Fibroblast of lung (primary cell): ENCODE data around the gene OR6B1. TPM values are rescaled to one million over a fixed set of nuclear protein-coding genes. Genes with fewer than 3 reads are reported as not detected.

ENCODE experiments used
- DNase-seq, 2 donors: peaks; one replicate each; pipeline versions ENCODE4 v3.0.0 to v3.0.0-alpha.2; 2010; ENCODE audit warnings: low read depth in 2 of 2
- H2AFZ ChIP-seq: 2 replicates; pipeline ENCODE4 v1.5.1; 2012; ENCODE audit warnings: low read length, control low read depth, inconsistent platforms
- H3K27ac ChIP-seq: 2 replicates; pipeline ENCODE4 v1.5.1; 2011; ENCODE audit warnings: low read length, control low read depth; ENCODE audit not compliant: insufficient read depth
- H3K27me3 ChIP-seq: 2 replicates; pipeline ENCODE4 v1.5.1; 2011; ENCODE audit warnings: mild to moderate bottlenecking, low read length; ENCODE audit not compliant: control insufficient read depth, insufficient read depth
- H3K36me3 ChIP-seq: 2 replicates; pipeline ENCODE4 v1.5.1; 2011; ENCODE audit warnings: low read length; ENCODE audit not compliant: control insufficient read depth, insufficient read depth
- H3K4me1 ChIP-seq: 2 replicates; pipeline ENCODE4 v1.5.1; 2011; ENCODE audit warnings: low read length; ENCODE audit not compliant: control insufficient read depth, insufficient read depth; ENCODE audit errors: extremely low read depth
- H3K4me2 ChIP-seq: 2 replicates; pipeline ENCODE4 v1.5.1; 2011; ENCODE audit warnings: low read length, control low read depth; ENCODE audit not compliant: insufficient read depth; ENCODE audit errors: extremely low read depth
- H3K4me3 ChIP-seq, 4 experiments: fragments of 200-600 bp in 1 of 4; sonication (generic) in 1 of 4; replicated peaks in 1 of 4; 2 replicates each; pipeline ENCODE4 v1.5.1; 2011 to 2016; ENCODE audit warnings: low read length in 4 of 4, low read depth in 3 of 4, mild to moderate bottlenecking in 3 of 4, control low read depth in 2 of 4, inconsistent platforms in 1 of 4, mixed read lengths in 1 of 4; ENCODE audit not compliant: insufficient read depth in 1 of 4; ENCODE audit errors: control extremely low read depth in 1 of 4
- H3K79me2 ChIP-seq: 2 replicates; pipeline ENCODE4 v1.5.1; 2012; ENCODE audit warnings: mild to moderate bottlenecking, low read length, inconsistent platforms; ENCODE audit not compliant: control insufficient read depth, insufficient read depth
- H3K9ac ChIP-seq: 2 replicates; pipeline ENCODE4 v1.5.1; 2011; ENCODE audit warnings: mild to moderate bottlenecking, low read length, control low read depth; ENCODE audit not compliant: insufficient read depth
- H3K9me3 ChIP-seq: 2 replicates; pipeline ENCODE4 v1.5.1; 2012; ENCODE audit warnings: low read depth, low read length; ENCODE audit not compliant: control insufficient read depth, insufficient read depth
- H4K20me1 ChIP-seq: 2 replicates; pipeline ENCODE4 v1.5.1; 2011; ENCODE audit warnings: low read length; ENCODE audit not compliant: control insufficient read depth, insufficient read depth; ENCODE audit errors: extremely low read depth
- CTCF ChIP-seq, 2 donors: IDR thresholded peaks in 1 of 2; conservative IDR thresholded peaks in 1 of 2; 1 replicate in 1 of 2; 2 replicates in 1 of 2; pipeline ENCODE4 v1.5.1; 2011 to 2012; ENCODE audit warnings: low read length in 2 of 2, control low read depth in 1 of 2, inconsistent platforms in 1 of 2, low read depth in 1 of 2, mild to moderate bottlenecking in 1 of 2
- EZH2 ChIP-seq: IDR thresholded peaks from 2 replicates; pipeline ENCODE4 v1.5.1; 2012; ENCODE audit warnings: low read length, control low read depth, mild to moderate bottlenecking; ENCODE audit errors: missing control alignments
- polyA plus RNA-seq, 2 donors: library from polyadenylated mRNA; depleted of rRNA in 1 of 2; stranded (reverse) in 1 of 2; unstranded in 1 of 2; fragments of >200 nt; gene quantifications; 2 replicates each; pipeline ENCODE4 v1.2.1, GENCODE V29; 2011 to 2012; ENCODE audit warnings: missing spikeins in 1 of 2
- total RNA-seq: library from RNA; depleted of rRNA; stranded (reverse); fragments of >200 nt; gene quantifications from 2 replicates; pipeline ENCODE4 v1.2.1, GENCODE V29; 2014

Gene OR6B1
- total and polyA plus RNA-seq, 2 donors (not counting 1 experiment from before 2014, with no cell fraction given): not detected

GRCh38 chr7:143992670-143993069 lies 7.5 kb upstream of the OR6B1 start:
- Histone ChIP-seq H3K27ac (no peak overlapping the region), H3K4me3 (no peak overlapping the region), H3K4me1 (no peaks in the 10 kb centered on the region), H3K4me2 (no peak overlapping the region), H3K27me3 (no peaks in the 10 kb centered on the region), H3K9ac (no peak overlapping the region), H2AFZ (no peak overlapping the region), H3K9me3 (no peaks in the 10 kb centered on the region), H4K20me1 (no peaks in the 10 kb centered on the region), H3K36me3 (no peaks in the 10 kb centered on the region), H3K79me2 (no peaks in the 10 kb centered on the region)
- DNase-seq: no peak
- TF ChIP-seq EZH2 (no peak), CTCF (conservative IDR thresholded peaks at IDR 0.05 in 1 of 2, IDR thresholded peaks at IDR 0.05 in 1 of 2; ENCODE audit: low read depth in 1 of 2, low read length in 2 of 2) (no peak)

- Histone ChIP-seq H3K79me2 (no peaks in the 10 kb centered on the region), H3K27ac (no peak overlapping the region), H4K20me1 (no peaks in the 10 kb centered on the region), H3K9me3 (no peaks in the 10 kb centered on the region), H3K4me3 (no peak overlapping the region), H3K9ac (no peak overlapping the region), H3K4me1 (no peaks in the 10 kb centered on the region), H2AFZ (no peak overlapping the region), H3K36me3 (no peaks in the 10 kb centered on the region), H3K4me2 (no peak overlapping the region), H3K27me3 (no peaks in the 10 kb centered on the region)
- TF ChIP-seq CTCF (conservative IDR thresholded peaks at IDR 0.05 in 1 of 2, IDR thresholded peaks at IDR 0.05 in 1 of 2; ENCODE audit: low read depth in 1 of 2, low read length in 2 of 2) (no peak), EZH2 (no peak)
- no peak for DNase-seq
Measured at GRCh38 chr7:143993924-143994323, 6.2 kb upstream of the OR6B1 start.

- Histone ChIP-seq H3K27ac (no peak overlapping the region), H3K4me3 (no peak overlapping the region), H3K36me3 (no peaks in the 10 kb centered on the region), H3K9ac (no peak overlapping the region), H3K4me2 (peak overlapping the region; percentile 1), H3K9me3 (no peaks in the 10 kb centered on the region), H3K79me2 (no peaks in the 10 kb centered on the region), H2AFZ (peak overlapping the region; percentile 52), H3K27me3 (no peaks in the 10 kb centered on the region), H3K4me1 (no peaks in the 10 kb centered on the region), H4K20me1 (no peaks in the 10 kb centered on the region)
- TF ChIP-seq EZH2: no peak
- TF ChIP-seq CTCF (conservative IDR thresholded peaks at IDR 0.05 in 1 of 2, IDR thresholded peaks at IDR 0.05 in 1 of 2; ENCODE audit: low read depth in 1 of 2, low read length in 2 of 2): no peak
- DNase-seq: no peak
Measured at GRCh38 chr7:144001543-144001942, 1.4 kb downstream of the OR6B1 start.
